Measurements from ENCODE around the gene NEURL4.
A peak's percentile ranks its signal among the peaks of the same experiment; 100 is the strongest.

Gene NEURL4

GRCh38 chr17:7283471-7284216 lies 45.5 kb downstream of the NEURL4 start:
- H3K36me3 ChIP-seq (ENCODE audit: insufficient read depth, low read length) = no peaks in the 10 kb centered on the region
- no peak overlapping the region for H3K4me3 ChIP-seq (ENCODE audit: low read depth in 1 of 2, low read length in 2 of 2)
- DNase-seq = no peak
- no peak for TF ChIP-seq CTCF (IDR thresholded peaks at IDR 0.05; ENCODE audit: borderline replicate concordance, extremely low read depth, low read length, poor library complexity, severe bottlenecking)
- no peak for TF ChIP-seq EZH2 (IDR thresholded peaks at IDR 0.05; ENCODE audit: borderline replicate concordance, low read depth, low read length, severe bottlenecking)
- H3K79me2 ChIP-seq (ENCODE audit: insufficient read depth, low read length) = no peaks in the 10 kb centered on the region
- no peaks in the 10 kb centered on the region for H3K9me3 ChIP-seq (ENCODE audit: insufficient read depth, low read length, severe bottlenecking)
- H3K9ac ChIP-seq (ENCODE audit: low read depth, low read length) = no peak overlapping the region
- H3K4me2 ChIP-seq (ENCODE audit: insufficient read depth, low read length) = no peak overlapping the region
- peaks cover 27% of the 10 kb centered on the region for H3K4me1 ChIP-seq (ENCODE audit: insufficient read depth, low read length)
- H3K27me3 ChIP-seq (ENCODE audit: insufficient read depth, low read length, poor library complexity) = peaks cover 15% of the 10 kb centered on the region
- no peak overlapping the region for H2AFZ ChIP-seq (ENCODE audit: low read depth, low read length)
- ATAC-seq (ENCODE audit: insufficient read depth, low read depth) = no peak
- no peak overlapping the region for H3K27ac ChIP-seq (ENCODE audit: low read length)
- no peaks in the 10 kb centered on the region for H4K20me1 ChIP-seq (ENCODE audit: insufficient read depth, low read length)

GRCh38 chr17:7282752-7283321 lies 46.3 kb downstream of the NEURL4 start:
- TF ChIP-seq EZH2 (IDR thresholded peaks at IDR 0.05; ENCODE audit: borderline replicate concordance, low read depth, low read length, severe bottlenecking) (no peak), CTCF (IDR thresholded peaks at IDR 0.05; ENCODE audit: borderline replicate concordance, extremely low read depth, low read length, poor library complexity, severe bottlenecking) (no peak)
- Histone ChIP-seq H3K9ac (ENCODE audit: low read depth, low read length) (no peak overlapping the region), H3K27ac (ENCODE audit: low read length) (no peak overlapping the region), H3K9me3 (ENCODE audit: insufficient read depth, low read length, severe bottlenecking) (no peaks in the 10 kb centered on the region), H4K20me1 (ENCODE audit: insufficient read depth, low read length) (no peaks in the 10 kb centered on the region), H3K36me3 (ENCODE audit: insufficient read depth, low read length) (no peaks in the 10 kb centered on the region), H3K79me2 (ENCODE audit: insufficient read depth, low read length) (no peaks in the 10 kb centered on the region), H3K4me2 (ENCODE audit: insufficient read depth, low read length) (no peak overlapping the region), H2AFZ (ENCODE audit: low read depth, low read length) (no peak overlapping the region), H3K4me3 (ENCODE audit: low read depth in 1 of 2, low read length in 2 of 2) (no peak overlapping the region), H3K27me3 (ENCODE audit: insufficient read depth, low read length, poor library complexity) (peaks cover 13% of the 10 kb centered on the region), H3K4me1 (ENCODE audit: insufficient read depth, low read length) (peaks cover 27% of the 10 kb centered on the region)
- no peak for DNase-seq
- ATAC-seq (ENCODE audit: insufficient read depth, low read depth) = no peak

- Histone ChIP-seq H3K27me3 (ENCODE audit: insufficient read depth, low read length, poor library complexity) (peaks cover 8% of the 10 kb centered on the region), H3K4me1 (ENCODE audit: insufficient read depth, low read length) (peaks cover 27% of the 10 kb centered on the region), H2AFZ (ENCODE audit: low read depth, low read length) (peak overlapping the region; percentile 8; the same call in 1 of the 2 replicates), H3K4me2 (ENCODE audit: insufficient read depth, low read length) (peak overlapping the region; percentile 65), H3K4me3 (ENCODE audit: low read depth in 1 of 2, low read length in 2 of 2) (peak overlapping the region in 1 of 2 experiments; percentile 49; a peak in 2 of 4 replicates), H3K27ac (ENCODE audit: low read length) (no peak overlapping the region), H3K79me2 (ENCODE audit: insufficient read depth, low read length) (no peaks in the 10 kb centered on the region), H3K36me3 (ENCODE audit: insufficient read depth, low read length) (no peaks in the 10 kb centered on the region), H3K9ac (ENCODE audit: low read depth, low read length) (peak overlapping the region; percentile 27; the same call in 1 of the 2 replicates), H3K9me3 (ENCODE audit: insufficient read depth, low read length, severe bottlenecking) (no peaks in the 10 kb centered on the region), H4K20me1 (ENCODE audit: insufficient read depth, low read length) (no peaks in the 10 kb centered on the region)
- TF ChIP-seq EZH2 (IDR thresholded peaks at IDR 0.05; ENCODE audit: borderline replicate concordance, low read depth, low read length, severe bottlenecking) (no peak), CTCF (IDR thresholded peaks at IDR 0.05; ENCODE audit: borderline replicate concordance, extremely low read depth, low read length, poor library complexity, severe bottlenecking) (no peak)
- no peak for ATAC-seq (ENCODE audit: insufficient read depth, low read depth)
- DNase-seq = no peak
Observed at GRCh38 chr17:7281953-7282751, 47.0 kb downstream of the NEURL4 start.

Data from DND-41 (cell line).